ENCODE results near the gene C4orf51.
A peak's percentile ranks its signal among the peaks of the same experiment; 100 is the strongest.

C4orf51 gene

DNA sequence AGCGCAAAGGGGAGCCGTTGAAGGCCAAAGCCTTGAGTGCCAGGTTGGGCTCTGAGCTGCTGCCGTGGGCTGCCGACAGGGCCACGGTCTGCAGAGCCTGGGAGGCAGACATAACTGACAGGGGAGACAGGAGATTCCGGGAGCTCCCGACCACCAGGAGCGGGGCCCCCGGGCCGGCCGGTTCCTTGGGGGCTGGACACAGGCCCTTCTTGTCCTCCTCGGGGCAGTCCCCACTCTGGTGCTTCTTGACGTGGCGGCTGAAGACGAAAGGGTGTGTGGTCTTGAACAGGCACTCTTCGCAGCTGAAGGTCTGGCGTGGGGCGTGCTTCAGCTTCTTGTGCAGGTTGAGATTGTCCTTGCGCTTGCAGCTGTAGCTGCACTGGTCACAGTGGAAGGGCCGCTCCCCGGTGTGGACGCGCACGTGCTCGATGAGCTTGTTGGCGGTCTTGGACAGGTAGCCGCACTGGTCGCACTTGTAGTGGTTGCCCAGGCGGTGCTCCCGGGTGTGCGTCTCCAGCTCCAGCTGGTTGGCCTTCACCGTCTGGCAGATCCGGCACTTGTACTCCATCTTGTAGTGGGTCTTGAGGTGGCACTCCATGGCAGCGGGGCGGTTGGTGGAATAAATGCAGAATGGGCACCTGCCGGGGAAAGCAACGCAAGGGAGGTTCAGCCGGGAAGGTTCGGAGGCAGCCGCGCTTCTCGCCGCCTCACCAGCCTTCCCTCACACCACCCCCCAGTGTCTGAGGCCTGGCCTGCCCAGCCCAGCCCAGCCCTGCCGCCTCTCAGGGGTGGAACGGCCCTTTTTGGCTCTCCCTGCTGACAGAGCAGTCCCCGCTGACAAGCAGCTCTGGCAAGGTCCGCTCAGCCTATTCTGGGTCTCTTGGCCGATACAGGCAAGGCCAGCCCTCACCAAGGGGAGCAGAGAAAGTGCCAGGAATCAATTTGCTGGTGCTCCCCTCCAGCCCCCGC, 81.3 kb downstream of the C4orf51 start:
- no peak for DNase-seq

GRCh38 chr4:145762719-145763118, 82.8 kb downstream of the C4orf51 start:
- DNase-seq: no peak

- DNase-seq: no peak
Observed at GRCh38 chr4:145763399-145763798, 83.5 kb downstream of the C4orf51 start.

DNA sequence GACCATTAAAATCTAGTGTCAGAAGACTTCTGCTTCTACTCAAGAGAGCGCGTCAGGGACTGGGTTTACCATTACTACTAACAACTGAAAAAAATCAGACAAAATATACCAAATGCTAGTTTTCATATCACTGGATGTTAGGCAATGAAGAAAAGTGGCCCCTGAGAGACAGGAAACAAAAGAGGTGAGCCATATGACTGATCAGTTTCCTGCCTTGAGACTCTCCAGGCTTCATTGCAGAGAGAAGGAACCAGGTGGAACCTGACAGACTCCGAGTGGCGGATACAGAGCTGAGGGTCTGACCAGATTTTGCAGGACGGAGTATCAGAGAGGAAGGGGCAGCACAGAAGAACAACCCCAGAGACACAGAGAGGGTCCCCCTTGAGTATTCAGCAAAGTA, 86.3 kb downstream of the C4orf51 start:
- DNase-seq: no peak

GRCh38 chr4:145769450-145770037, 89.6 kb downstream of the C4orf51 start:
- no peak for DNase-seq

DNA sequence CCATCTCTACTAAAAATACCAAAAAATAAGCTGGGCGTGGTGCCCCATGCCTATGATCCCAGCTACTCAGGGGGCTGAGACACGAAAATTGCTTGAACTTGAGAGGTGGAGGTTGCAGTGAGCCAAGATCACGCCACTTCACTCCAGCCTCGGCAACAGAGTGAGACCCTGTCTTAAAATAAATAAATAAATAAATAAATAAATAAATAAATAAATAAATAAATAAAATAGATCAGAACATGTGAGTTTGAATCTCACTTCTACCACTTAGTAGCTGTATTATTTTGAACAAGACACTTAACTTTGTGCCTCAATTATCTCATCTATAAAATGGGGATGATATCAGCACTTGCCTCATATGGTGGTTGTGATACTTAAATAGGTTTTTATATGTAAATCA, 90.2 kb downstream of the C4orf51 start:
- DNase-seq: no peak

DNA sequence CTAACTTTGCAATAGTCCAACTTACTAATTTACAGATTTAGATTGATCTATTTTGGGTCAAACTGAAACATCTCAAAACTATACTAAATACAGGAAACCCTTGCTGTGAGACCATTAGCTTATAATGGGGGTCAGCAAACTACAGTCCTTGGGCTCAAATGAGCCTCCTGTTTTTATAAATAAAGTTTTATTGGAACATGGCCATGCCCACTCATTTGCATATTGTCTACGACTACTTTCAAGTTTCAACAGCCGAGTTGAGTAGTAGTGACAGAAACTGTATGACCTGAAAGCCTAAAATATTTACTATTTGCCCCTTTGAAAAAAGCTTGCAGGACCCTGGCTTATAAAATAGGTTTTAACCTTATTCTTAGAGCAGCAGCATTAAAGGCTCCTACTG, 92.4 kb downstream of the C4orf51 start:
- DNase-seq: no peak

GRCh38 chr4:145773581-145774234, 93.8 kb downstream of the C4orf51 start:
- no peak for DNase-seq

DNA sequence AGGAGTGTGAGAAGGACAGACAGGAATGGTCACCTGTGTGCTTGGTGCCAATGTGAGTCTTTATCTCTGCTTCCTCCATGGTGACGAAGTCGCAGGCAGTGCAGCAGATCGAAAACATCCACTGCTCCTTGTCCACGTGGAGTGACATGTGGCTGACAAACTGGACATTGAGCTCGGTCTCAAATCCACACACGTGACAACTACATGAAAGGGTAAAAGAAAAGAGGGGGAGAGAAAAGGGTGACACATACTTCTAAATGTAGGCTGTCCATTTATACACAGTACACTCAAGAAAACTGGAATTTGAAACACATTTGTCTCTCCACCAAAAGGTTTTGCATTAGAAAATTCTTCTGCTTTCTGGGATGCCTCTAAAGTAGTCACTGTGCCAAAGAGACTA, 94.5 kb downstream of the C4orf51 start:
- no peak for DNase-seq

DNA sequence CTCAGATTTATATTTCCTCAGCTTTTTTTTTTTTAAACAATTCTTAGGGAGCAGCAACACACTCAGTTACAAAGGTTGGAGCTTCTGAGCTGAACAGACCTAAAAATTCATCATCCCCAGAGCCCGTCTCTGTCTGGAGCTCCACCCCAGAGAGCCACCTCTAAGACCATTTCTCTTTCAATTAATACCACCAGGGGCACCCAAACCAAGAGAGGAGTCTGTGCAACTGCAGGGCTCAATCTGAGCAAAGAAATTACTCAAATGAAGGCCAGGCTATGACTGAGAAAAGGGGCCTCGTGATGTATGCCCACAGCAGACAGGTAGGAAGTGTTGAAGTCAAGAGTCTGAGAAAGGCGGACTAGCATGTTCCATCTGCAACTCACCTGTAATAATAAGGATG, 95.5 kb downstream of the C4orf51 start:
- DNase-seq: no peak

GRCh38 chr4:145776208-145776607, 96.3 kb downstream of the C4orf51 start:
- DNase-seq: no peak

- DNase-seq: peak; percentile 30
Observed at GRCh38 chr4:145779319-145779801, 99.4 kb downstream of the C4orf51 start.

DNA sequence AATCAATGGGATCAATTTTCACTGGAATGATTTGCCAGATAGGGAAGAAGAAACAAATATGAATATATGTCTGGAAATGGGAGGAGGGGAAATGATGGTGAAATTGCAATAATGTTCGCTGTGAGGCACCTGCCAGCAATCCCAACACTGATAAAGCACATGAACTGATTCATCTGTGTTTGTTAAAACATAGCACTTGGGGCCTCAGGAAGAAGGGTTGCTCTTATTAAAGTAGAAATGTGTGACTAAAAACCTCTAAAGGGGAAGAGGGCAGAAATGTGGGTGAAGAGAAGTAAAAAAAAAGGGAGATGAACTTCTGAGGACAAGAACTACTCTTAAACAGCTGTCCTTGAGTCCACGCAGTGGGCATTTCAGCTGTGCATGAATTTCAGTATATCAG, 101.4 kb downstream of the C4orf51 start:
- DNase-seq: no peak

Measured in fibroblast of skin of right biceps (primary cell).